HepG2 (cell line): ENCODE measurements around the gene SERPINA6. TPM values are rescaled to one million over a fixed set of nuclear protein-coding genes. Genes with fewer than 3 reads are reported as not detected.

Experiments
- AGO2 ChIP-seq: fragments of 200-400 bp; formaldehyde crosslinking; optimal IDR thresholded peaks from 2 replicates; pipeline ENCODE3; 2017; ENCODE audit warnings: mild to moderate bottlenecking, low read depth, low read length, moderate library complexity
- CBFB ChIP-seq: sonication (generic); formaldehyde crosslinking; IDR thresholded peaks from 2 replicates; pipeline ENCODE4 v1.4.0; 2020; ENCODE audit warnings: missing genetic modification reagents
- DR1 ChIP-seq: sonication (generic); formaldehyde crosslinking; IDR thresholded peaks from 2 replicates; pipeline ENCODE4 v1.8.0; 2021; ENCODE audit warnings: mild to moderate bottlenecking, missing genetic modification reagents, inconsistent platforms
- LCORL ChIP-seq, 2 experiments: fragments of 450-650 bp in 1 of 2; sonication (generic) in 1 of 2; formaldehyde crosslinking in 1 of 2; IDR thresholded peaks; 2 replicates each; pipeline versions ENCODE4 v1.5.0 to v1.6.1; 2017 to 2020; ENCODE audit warnings: antibody characterized with exemption in 1 of 2, missing genetic modification reagents in 1 of 2
- MBD4 ChIP-seq: IDR thresholded peaks from 2 replicates; pipeline ENCODE4 v1.6.1; 2012; ENCODE audit warnings: low read length, inconsistent platforms, borderline replicate concordance
- NR2F6 ChIP-seq, 2 experiments: IDR thresholded peaks; 2 replicates each; pipeline ENCODE4 v1.6.1; 2016; ENCODE audit warnings: antibody characterized with exemption in 1 of 2, mild to moderate bottlenecking in 1 of 2
- NRL ChIP-seq: sonication (generic); formaldehyde crosslinking; IDR thresholded peaks from 2 replicates; pipeline ENCODE4 v1.5.0; 2020; ENCODE audit warnings: missing genetic modification reagents, mild to moderate bottlenecking, moderate library complexity, borderline replicate concordance
- SAP130 ChIP-seq: IDR thresholded peaks from 2 replicates; pipeline ENCODE4 v1.6.1; 2016; ENCODE audit warnings: low read depth
- SYNCRIP ChIP-seq: fragments of 200-400 bp; formaldehyde crosslinking; IDR thresholded peaks from 2 replicates; pipeline ENCODE4 v1.6.1; 2018; ENCODE audit warnings: mild to moderate bottlenecking, low read depth, low read length; ENCODE audit not compliant: insufficient read depth
- TBL1XR1 ChIP-seq: fragments of 150-350 bp; IDR thresholded peaks from 2 replicates; pipeline ENCODE4 v1.6.1; 2014; ENCODE audit warnings: borderline replicate concordance, low read length; ENCODE audit not compliant: partially characterized antibody
- ZBTB3 ChIP-seq: sonication (generic); formaldehyde crosslinking; IDR thresholded peaks from 2 replicates; pipeline ENCODE4 v1.4.0; 2020; ENCODE audit warnings: low read depth, mild to moderate bottlenecking, moderate library complexity, missing genetic modification reagents, borderline replicate concordance
- ZNF143 ChIP-seq: sonication (generic); formaldehyde crosslinking; IDR thresholded peaks from 2 replicates; pipeline ENCODE4 v1.4.0; 2020; ENCODE audit warnings: missing genetic modification reagents
- ZNF160 ChIP-seq: sonication (generic); formaldehyde crosslinking; IDR thresholded peaks from 2 replicates; pipeline ENCODE4 v1.8.0; 2022; ENCODE audit warnings: mild to moderate bottlenecking, inconsistent platforms, missing genetic modification reagents
- ZNF34 ChIP-seq: sonication (generic); formaldehyde crosslinking; IDR thresholded peaks from 2 replicates; pipeline ENCODE4 v1.4.0; 2020; ENCODE audit warnings: mild to moderate bottlenecking, missing genetic modification reagents, borderline replicate concordance
- ZNF343 ChIP-seq: sonication (generic); formaldehyde crosslinking; IDR thresholded peaks from 2 replicates; pipeline ENCODE4 v1.4.0; 2020; ENCODE audit warnings: mild to moderate bottlenecking, missing genetic modification reagents
- ZNF563 ChIP-seq: sonication (generic); formaldehyde crosslinking; IDR thresholded peaks from 2 replicates; pipeline ENCODE4 v1.8.0; 2022; ENCODE audit warnings: mild to moderate bottlenecking, moderate library complexity, missing genetic modification reagents
- ZNF777 ChIP-seq: sonication (generic); formaldehyde crosslinking; IDR thresholded peaks from 2 replicates; pipeline ENCODE4 v1.4.0; 2020; ENCODE audit warnings: missing genetic modification reagents
- polyA plus RNA-seq, 8 experiments: library from polyadenylated mRNA; depleted of rRNA in 3 of 8; stranded (reverse) in 7 of 8; unstranded in 1 of 8; fragments of >200 nt; fragmentation: Illumina TruSeq in 4 of 8; extraction: Trizol in 4 of 8; gene quantifications; 2 replicates each; pipeline versions ENCODE4 v1.2.1 to v1.2.3, GENCODE V29; 2011 to 2016; ENCODE audit warnings: low read depth in 4 of 8, missing spikeins in 1 of 8, mixed read lengths in 1 of 8; ENCODE audit not compliant: insufficient read depth in 1 of 8
- total RNA-seq, 5 experiments: library from RNA; depleted of rRNA; stranded (reverse); fragments of >200 nt; fragmentation: Illumina TruSeq; extraction: Trizol; gene quantifications; 2 replicates each; pipeline ENCODE4 v1.2.3, GENCODE V29; 2016; ENCODE audit warnings: low read depth in 1 of 5
- TF ChIP-seq, protein P1 (sequence below): sonication (generic); formaldehyde crosslinking; IDR thresholded peaks from 2 replicates; pipeline ENCODE4 v1.9.0; 2022; ENCODE audit warnings: missing genetic modification reagents, mild to moderate bottlenecking, borderline replicate concordance
- TF ChIP-seq, protein P2 (sequence below): sonication (generic); formaldehyde crosslinking; IDR thresholded peaks from 2 replicates; pipeline ENCODE4 v1.5.0; 2020; ENCODE audit warnings: missing genetic modification reagents
- TF ChIP-seq, protein P3 (sequence below), 2 experiments: sonication (generic) in 1 of 2; formaldehyde crosslinking in 1 of 2; IDR thresholded peaks; 2 replicates each; pipeline versions ENCODE4 v1.4.0 to v1.6.1; 2016 to 2020; ENCODE audit warnings: borderline replicate concordance in 1 of 2, low read depth in 1 of 2, mild to moderate bottlenecking in 1 of 2, missing genetic modification reagents in 1 of 2
- TF ChIP-seq, protein P4 (sequence below): sonication (generic); formaldehyde crosslinking; conservative IDR thresholded peaks from 2 replicates; pipeline ENCODE4 v1.4.0; 2020; ENCODE audit warnings: missing genetic modification reagents

SERPINA6 gene
- total and polyA plus RNA-seq, 2 of the 13 experiments (the other 11 are each of a cell fraction or from before 2014, with no cell fraction given): 260 to 333 TPM

DNA sequence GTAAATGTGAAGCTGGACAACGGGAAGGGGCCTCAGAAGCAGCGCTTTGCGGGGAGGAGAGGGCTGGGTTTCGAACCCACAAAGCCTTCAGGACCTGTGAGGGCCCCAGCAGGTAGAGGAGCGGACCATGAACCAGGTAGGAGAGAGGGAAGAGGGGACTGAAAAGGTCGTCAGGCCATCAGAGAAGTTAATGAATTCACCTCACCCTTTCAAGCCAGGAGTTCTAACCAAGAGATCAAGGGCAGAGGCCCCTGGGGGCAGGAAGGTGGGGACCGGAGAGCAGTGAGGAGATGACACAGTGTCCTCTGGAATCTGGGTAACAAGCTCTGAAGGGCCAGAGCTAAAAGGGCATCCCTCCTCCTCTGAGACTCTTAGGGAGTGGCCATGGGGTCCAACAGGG lies 45.8 kb upstream of the SERPINA6 start (continued):
- TF ChIP-seq ZNF34 (CRISPR knock-in tag) (no peak), TBL1XR1 (no peak), MBD4 (no peak), ZNF160 (CRISPR knock-in tag) (no peak), SAP130 (CRISPR knock-in tag) (peak; percentile 50; the same call in 1 of the 2 replicates), CBFB (CRISPR knock-in tag) (no peak), AGO2 (no peak), ZNF777 (CRISPR knock-in tag) (no peak), NRL (CRISPR knock-in tag) (no peak), SYNCRIP (no peak), DR1 (no peak), ZNF343 (no peak), ZNF143 (CRISPR knock-in tag) (0 out of 2 replicates have a peak, but pooled peaks have one; percentile 20), ZBTB3 (CRISPR knock-in tag) (no peak), LCORL (IDR thresholded peaks at IDR 0.05) (no peak), LCORL (CRISPR knock-in tag; IDR thresholded peaks at IDR 0.05) (peak; percentile 66; the same call in 1 of the 2 replicates), NR2F6 (IDR thresholded peaks at IDR 0.05) (peak; percentile 98), NR2F6 (CRISPR knock-in tag; IDR thresholded peaks at IDR 0.05) (peak; percentile 95), ZNF563 (CRISPR knock-in tag) (no peak)
- TF ChIP-seq, protein P1, sequence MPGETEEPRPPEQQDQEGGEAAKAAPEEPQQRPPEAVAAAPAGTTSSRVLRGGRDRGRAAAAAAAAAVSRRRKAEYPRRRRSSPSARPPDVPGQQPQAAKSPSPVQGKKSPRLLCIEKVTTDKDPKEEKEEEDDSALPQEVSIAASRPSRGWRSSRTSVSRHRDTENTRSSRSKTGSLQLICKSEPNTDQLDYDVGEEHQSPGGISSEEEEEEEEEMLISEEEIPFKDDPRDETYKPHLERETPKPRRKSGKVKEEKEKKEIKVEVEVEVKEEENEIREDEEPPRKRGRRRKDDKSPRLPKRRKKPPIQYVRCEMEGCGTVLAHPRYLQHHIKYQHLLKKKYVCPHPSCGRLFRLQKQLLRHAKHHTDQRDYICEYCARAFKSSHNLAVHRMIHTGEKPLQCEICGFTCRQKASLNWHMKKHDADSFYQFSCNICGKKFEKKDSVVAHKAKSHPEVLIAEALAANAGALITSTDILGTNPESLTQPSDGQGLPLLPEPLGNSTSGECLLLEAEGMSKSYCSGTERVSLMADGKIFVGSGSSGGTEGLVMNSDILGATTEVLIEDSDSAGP (CRISPR knock-in tag): no peak
- TF ChIP-seq, protein P2, sequence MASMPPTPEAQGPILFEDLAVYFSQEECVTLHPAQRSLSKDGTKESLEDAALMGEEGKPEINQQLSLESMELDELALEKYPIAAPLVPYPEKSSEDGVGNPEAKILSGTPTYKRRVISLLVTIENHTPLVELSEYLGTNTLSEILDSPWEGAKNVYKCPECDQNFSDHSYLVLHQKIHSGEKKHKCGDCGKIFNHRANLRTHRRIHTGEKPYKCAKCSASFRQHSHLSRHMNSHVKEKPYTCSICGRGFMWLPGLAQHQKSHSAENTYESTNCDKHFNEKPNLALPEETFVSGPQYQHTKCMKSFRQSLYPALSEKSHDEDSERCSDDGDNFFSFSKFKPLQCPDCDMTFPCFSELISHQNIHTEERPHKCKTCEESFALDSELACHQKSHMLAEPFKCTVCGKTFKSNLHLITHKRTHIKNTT (CRISPR knock-in tag): no peak
- TF ChIP-seq, protein P3, sequence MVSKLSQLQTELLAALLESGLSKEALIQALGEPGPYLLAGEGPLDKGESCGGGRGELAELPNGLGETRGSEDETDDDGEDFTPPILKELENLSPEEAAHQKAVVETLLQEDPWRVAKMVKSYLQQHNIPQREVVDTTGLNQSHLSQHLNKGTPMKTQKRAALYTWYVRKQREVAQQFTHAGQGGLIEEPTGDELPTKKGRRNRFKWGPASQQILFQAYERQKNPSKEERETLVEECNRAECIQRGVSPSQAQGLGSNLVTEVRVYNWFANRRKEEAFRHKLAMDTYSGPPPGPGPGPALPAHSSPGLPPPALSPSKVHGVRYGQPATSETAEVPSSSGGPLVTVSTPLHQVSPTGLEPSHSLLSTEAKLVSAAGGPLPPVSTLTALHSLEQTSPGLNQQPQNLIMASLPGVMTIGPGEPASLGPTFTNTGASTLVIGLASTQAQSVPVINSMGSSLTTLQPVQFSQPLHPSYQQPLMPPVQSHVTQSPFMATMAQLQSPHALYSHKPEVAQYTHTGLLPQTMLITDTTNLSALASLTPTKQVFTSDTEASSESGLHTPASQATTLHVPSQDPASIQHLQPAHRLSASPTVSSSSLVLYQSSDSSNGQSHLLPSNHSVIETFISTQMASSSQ (IDR thresholded peaks at IDR 0.05; ENCODE audit: low read depth): peak; percentile 73; the same call in 1 of the 2 replicates
- TF ChIP-seq, protein P3 (CRISPR knock-in tag; IDR thresholded peaks at IDR 0.05; ENCODE audit: borderline replicate concordance): peak; percentile 52; the same call in 1 of the 2 replicates
- TF ChIP-seq, protein P4, sequence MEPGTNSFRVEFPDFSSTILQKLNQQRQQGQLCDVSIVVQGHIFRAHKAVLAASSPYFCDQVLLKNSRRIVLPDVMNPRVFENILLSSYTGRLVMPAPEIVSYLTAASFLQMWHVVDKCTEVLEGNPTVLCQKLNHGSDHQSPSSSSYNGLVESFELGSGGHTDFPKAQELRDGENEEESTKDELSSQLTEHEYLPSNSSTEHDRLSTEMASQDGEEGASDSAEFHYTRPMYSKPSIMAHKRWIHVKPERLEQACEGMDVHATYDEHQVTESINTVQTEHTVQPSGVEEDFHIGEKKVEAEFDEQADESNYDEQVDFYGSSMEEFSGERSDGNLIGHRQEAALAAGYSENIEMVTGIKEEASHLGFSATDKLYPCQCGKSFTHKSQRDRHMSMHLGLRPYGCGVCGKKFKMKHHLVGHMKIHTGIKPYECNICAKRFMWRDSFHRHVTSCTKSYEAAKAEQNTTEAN (CRISPR knock-in tag): no peak
